Left lung (tissue), 10 donors: ENCODE measurements around the gene RASGEF1C. TPM values are rescaled to one million over a fixed set of nuclear protein-coding genes. Genes with fewer than 3 reads are reported as not detected.

Experiments
- ATAC-seq: fragments of 200-7000 bp; cut with Tn5 transposase; one replicate; pipeline ENCODE4 v1.9.1; 2020; ENCODE audit warnings: moderate library complexity
- DNase-seq, 4 donors: peaks; one replicate each; pipeline ENCODE4 v3.0.0-alpha.2; 2013 to 2020
- H3K27ac ChIP-seq, 2 donors: fragments of 200-600 bp; sonication (generic) in 1 of 2; one replicate each; pipeline versions ENCODE4 v1.5.0 to v1.8.0; 2020 to 2021
- H3K27me3 ChIP-seq, 2 donors: fragments of 200-600 bp; sonication (generic) in 1 of 2; one replicate each; pipeline versions ENCODE4 v1.5.0 to v1.8.0; 2020 to 2021
- H3K36me3 ChIP-seq, 2 donors: fragments of 200-600 bp; sonication (generic) in 1 of 2; one replicate each; pipeline versions ENCODE4 v1.5.0 to v1.8.0; 2020 to 2021
- H3K4me1 ChIP-seq, 2 donors: fragments of 200-600 bp; one replicate each; pipeline ENCODE4 v1.8.0; 2021
- H3K4me3 ChIP-seq, 2 donors: fragments of 200-600 bp; sonication (generic) in 1 of 2; one replicate each; pipeline versions ENCODE4 v1.5.0 to v1.8.0; 2020 to 2021; ENCODE audit warnings: mild to moderate bottlenecking in 1 of 2
- H3K9me3 ChIP-seq, 2 donors: fragments of 200-600 bp; sonication (generic) in 1 of 2; one replicate each; pipeline versions ENCODE4 v1.5.0 to v1.8.0; 2020 to 2021
- intact Hi-C, 2 donors: fragments of 100-400 bp; cut with DNase I; formaldehyde crosslinking; loops; one replicate each; pipeline versions ENCODE4 v1.11.2 to v1.14.2; 2022
- polyA plus RNA-seq, 6 donors: library from polyadenylated mRNA; unstranded; fragments of 120-200 nt; gene quantifications; one replicate each; pipeline ENCODE4 v1.2.1, GENCODE V29; 2013; ENCODE audit not compliant: insufficient read length in 6 of 6
- total RNA-seq, 2 donors: library from RNA; stranded (reverse); fragmentation: NEBNext Ultra II Directional; extraction: Animal tissue kit (Norgen Biotek cat#: 25700); gene quantifications; one replicate each; pipeline ENCODE4 v1.2.1, GENCODE V29; 2021
- TF ChIP-seq, protein P1 (sequence below), 2 donors: fragments of 200-600 bp; sonication (generic) in 1 of 2; IDR thresholded peaks; one replicate each; pipeline versions ENCODE4 v1.5.0 to v1.8.0; 2021; ENCODE audit warnings: antibody characterized with exemption in 2 of 2
- donor health status: DM: no; HTN: yes; CAD: no.
- donor health status: DM: no; HTN: no; CAD: no.

RASGEF1C gene
- total and polyA plus RNA-seq, 8 donors = 0.09 to 0.34 (median 0.17) TPM; not detected in 3

DNA sequence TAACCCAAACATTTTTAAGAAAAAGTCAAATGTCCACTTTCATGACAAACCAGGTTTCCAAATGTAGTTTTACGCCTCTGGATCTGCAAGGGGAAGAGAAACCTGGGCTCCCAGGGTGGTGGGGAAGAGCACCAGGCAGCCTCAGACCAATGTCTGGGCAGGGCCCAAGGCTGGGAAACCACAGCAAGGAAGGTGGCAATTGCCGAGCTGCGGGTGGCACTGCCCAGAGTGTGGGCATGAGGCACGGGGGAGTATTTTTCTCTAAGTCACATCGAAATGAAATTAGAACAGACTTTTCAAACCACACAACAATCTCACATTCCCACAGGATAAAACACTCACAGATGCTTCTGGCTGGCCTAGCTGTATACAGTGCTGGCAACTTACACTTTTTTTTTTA, 32.6 kb upstream of the RASGEF1C start:
- ATAC-seq (no peak), DNase-seq (no peak)
- peaks cover 0 to 71% of the 10 kb centered on the region in 2 donors for H3K9me3 ChIP-seq
- no peaks in the 10 kb centered on the region for H3K27me3 ChIP-seq
- TF ChIP-seq, protein P1, sequence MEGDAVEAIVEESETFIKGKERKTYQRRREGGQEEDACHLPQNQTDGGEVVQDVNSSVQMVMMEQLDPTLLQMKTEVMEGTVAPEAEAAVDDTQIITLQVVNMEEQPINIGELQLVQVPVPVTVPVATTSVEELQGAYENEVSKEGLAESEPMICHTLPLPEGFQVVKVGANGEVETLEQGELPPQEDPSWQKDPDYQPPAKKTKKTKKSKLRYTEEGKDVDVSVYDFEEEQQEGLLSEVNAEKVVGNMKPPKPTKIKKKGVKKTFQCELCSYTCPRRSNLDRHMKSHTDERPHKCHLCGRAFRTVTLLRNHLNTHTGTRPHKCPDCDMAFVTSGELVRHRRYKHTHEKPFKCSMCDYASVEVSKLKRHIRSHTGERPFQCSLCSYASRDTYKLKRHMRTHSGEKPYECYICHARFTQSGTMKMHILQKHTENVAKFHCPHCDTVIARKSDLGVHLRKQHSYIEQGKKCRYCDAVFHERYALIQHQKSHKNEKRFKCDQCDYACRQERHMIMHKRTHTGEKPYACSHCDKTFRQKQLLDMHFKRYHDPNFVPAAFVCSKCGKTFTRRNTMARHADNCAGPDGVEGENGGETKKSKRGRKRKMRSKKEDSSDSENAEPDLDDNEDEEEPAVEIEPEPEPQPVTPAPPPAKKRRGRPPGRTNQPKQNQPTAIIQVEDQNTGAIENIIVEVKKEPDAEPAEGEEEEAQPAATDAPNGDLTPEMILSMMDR (IDR thresholded peaks at IDR 0.05) = no peak
- H3K36me3 ChIP-seq = peaks cover 0 to 99% of the 10 kb centered on the region in 2 donors
- no peak overlapping the region for H3K4me3 ChIP-seq
- intact Hi-C loops = no loop called here
- H3K4me1 ChIP-seq = no peaks in the 10 kb centered on the region
- no peak overlapping the region for H3K27ac ChIP-seq

DNA sequence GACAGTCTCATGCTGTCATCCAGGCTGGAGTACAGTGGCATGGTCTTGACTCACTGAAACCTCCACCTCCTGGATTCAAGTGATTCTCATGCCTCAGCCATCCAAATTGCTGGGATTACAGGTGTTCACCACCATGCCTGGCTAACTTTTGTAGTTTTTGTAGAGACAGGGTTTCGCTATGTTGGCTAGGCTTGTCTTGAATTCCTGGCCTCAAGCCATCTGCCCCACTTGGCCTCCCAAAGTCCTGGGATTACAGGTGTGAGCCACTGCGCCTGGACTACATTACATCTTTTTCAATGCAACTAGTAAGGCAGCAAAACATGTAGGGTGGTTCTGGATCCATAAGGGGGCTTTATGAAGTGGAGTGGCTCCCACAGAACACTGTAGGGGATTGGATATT, 29.6 kb upstream of the RASGEF1C start:
- Histone ChIP-seq H3K27ac (no peak overlapping the region), H3K9me3 (peaks cover 0 to 47% of the 10 kb centered on the region in 2 donors), H3K36me3 (peaks cover 0 to 99% of the 10 kb centered on the region in 2 donors), H3K4me1 (no peaks in the 10 kb centered on the region), H3K27me3 (no peaks in the 10 kb centered on the region), H3K4me3 (no peak overlapping the region)
- TF ChIP-seq, protein P1 (IDR thresholded peaks at IDR 0.05) = no peak
- ATAC-seq (no peak), DNase-seq (no peak)
- intact Hi-C loops = no loop called here

DNA sequence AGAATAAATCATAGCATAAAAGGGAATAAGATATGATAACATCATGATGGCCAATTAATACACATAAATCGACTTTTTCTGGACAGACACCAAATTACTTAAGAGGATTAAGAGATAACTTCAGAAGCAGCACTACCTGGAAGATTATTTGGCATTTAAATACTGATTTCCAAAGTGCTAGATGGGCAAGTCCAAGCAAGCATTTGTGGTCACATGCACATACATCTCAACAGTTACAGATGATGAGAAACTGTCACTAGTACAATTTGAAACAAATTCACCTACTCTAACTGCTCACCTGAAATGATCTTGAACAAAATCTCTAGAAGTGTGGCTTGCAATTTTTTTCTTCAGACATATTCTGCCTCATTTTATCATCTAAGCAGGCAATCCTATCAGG, 26.8 kb upstream of the RASGEF1C start:
- Histone ChIP-seq H3K9me3 (peaks cover 0 to 29% of the 10 kb centered on the region in 2 donors), H3K4me1 (no peaks in the 10 kb centered on the region), H3K4me3 (no peak overlapping the region), H3K27ac (no peak overlapping the region), H3K27me3 (no peaks in the 10 kb centered on the region), H3K36me3 (peaks cover 0 to 98% of the 10 kb centered on the region in 2 donors)
- TF ChIP-seq, protein P1 (IDR thresholded peaks at IDR 0.05) = no peak
- intact Hi-C loops = no loop called here
- DNase-seq (no peak), ATAC-seq (no peak)

DNA sequence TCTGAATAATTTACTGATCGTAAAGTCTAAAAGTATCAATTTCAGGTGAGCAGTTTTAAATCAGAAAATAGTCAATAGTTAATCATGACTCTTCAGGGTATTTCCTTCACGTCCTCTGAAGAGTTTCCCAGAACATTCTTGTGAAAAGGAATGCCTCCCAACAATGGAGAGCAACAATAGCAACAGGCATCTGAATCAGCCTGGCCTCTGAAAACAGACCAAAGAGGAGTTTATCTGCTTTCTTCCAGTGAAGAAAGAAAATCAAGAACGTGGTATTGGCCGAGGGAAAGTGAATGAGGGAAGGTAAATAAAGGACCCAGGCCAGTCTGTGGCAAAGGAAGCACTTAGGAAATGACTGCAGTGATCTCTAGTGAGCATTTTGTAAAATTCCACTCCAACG, 26.1 kb upstream of the RASGEF1C start:
- H3K9me3 ChIP-seq = peaks cover 0 to 28% of the 10 kb centered on the region in 2 donors
- ATAC-seq = no peak
- no peak overlapping the region for H3K27ac ChIP-seq
- no peaks in the 10 kb centered on the region for H3K27me3 ChIP-seq
- no peaks in the 10 kb centered on the region for H3K4me1 ChIP-seq
- intact Hi-C loops = no loop called here
- no peak overlapping the region for H3K4me3 ChIP-seq
- peaks cover 0 to 97% of the 10 kb centered on the region in 2 donors for H3K36me3 ChIP-seq
- TF ChIP-seq, protein P1 (IDR thresholded peaks at IDR 0.05) = no peak
- no peak for DNase-seq

DNA sequence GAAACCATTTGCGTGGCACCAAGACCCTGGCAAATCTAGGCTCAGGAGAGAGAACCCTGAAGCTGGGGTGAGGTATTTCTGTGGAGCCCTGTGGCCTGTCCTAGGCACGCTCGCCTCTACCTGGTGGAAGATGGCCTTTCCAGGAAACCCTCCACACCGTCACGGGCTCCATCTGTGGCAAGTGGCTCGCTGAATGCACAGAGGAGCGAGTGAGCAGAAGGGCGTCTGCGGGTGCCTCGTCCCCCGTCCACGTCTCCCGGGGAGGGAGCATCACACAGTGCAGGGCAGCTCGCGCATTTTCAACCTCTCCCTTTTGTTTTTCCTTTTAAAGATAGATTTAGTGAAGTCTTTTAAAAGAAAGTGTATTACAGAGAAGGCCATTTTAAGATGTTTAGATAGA, 25.3 kb upstream of the RASGEF1C start:
- DNase-seq (no peak), ATAC-seq (no peak)
- peaks cover 0 to 91% of the 10 kb centered on the region in 2 donors for H3K36me3 ChIP-seq
- TF ChIP-seq, protein P1 (IDR thresholded peaks at IDR 0.05) = no peak
- peaks cover 0 to 36% of the 10 kb centered on the region in 2 donors for H3K9me3 ChIP-seq
- intact Hi-C loops = no loop called here
- no peaks in the 10 kb centered on the region for H3K27me3 ChIP-seq
- H3K27ac ChIP-seq = no peak overlapping the region
- H3K4me3 ChIP-seq = no peak overlapping the region
- no peaks in the 10 kb centered on the region for H3K4me1 ChIP-seq
